HG02642 (cell line): ENCODE results near the gene PRRC1.

ENCODE experiments used
- ATAC-seq: cut with Tn5 transposase; IDR thresholded peaks from one replicate; pipeline ENCODE4 v1.9.1; 2021; ENCODE audit warnings: mild to moderate bottlenecking; ENCODE audit not compliant: unreplicated experiment, poor library complexity

The PRRC1 gene

DNA sequence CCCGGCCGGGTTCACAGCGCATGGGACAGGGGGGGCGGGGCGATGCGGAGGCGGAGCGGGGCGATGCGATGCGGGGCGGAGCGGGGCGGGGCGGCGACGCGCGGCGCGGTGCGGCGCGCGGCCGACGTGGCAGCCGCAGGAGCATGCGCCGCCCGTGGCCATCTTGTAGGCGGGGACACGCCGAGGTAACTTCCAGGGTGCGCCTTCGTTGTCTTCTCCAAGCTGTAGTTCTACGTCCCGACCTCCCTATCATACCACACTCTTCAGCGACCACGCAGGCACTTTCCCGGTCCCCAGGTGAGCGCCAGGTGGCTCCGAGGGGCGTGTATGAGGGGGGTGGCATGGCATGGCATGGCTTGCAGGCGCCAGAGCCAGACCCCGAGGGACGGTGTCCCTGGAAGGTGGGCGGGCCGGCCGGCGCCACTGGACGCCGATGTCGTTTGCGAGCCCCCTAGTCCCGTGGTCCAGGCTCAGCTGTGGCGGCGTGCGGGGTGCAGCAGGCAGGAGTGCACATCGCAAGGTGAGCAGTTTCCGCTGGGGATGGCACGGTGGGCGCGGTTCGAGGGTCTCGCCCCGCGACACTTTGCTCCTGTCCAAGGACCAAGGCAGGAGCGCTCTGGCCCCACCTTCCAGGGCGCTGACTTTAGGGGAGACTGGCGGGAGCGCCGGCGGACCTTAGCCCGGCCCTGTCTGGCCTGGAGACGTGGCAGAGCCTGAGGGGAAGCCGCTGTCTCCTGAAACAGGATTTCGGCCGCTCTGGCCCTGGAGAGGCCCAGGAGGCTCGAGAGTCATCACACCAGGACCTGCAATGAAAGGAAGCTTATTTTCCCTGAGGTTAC, at the start of gene PRRC1:
Gene PRRC1, plus strand, starts transcription at position 161 of the 839 bp plus-strand sequence. CDS start 5,840 bp downstream, outside the sequence.
- ATAC-seq = peak; percentile 92

DNA sequence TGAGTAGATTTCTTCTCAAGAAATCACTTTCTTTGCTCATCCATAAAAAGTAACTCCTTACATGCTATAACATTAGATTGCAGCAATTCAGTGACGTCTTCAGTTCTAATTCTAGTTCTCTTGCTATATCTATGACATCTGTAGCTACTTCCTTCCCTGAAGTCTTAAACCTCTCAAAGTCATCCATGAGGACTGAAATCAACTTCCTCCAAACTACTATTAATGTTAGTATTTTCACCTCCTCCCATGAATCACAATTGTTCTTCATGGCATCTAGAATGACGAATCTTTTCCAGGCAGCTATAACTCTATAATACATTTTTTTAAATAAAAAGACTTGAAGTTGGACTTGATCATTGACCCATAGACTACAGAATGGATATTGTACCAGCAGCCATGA, 46.2 kb upstream of the PRRC1 start:
- no peak for ATAC-seq

DNA sequence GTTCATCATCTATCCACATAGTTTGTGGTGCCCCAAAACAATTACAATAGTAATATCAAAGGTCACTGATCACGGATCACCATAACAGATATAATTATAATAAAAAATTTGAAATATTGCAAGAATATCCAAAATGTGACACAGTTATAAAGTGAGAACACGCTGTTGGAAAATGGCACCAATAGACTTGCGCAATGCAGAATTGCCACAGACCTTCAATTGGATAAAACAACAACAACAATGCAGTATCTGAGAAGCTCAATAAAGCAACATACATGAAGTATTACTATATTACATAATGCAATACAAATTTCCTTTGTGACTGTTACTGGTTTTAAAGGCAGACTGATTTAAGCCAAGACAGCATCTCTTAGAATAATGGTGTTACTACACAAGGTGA, 44.7 kb upstream of the PRRC1 start:
- ATAC-seq = no peak

DNA sequence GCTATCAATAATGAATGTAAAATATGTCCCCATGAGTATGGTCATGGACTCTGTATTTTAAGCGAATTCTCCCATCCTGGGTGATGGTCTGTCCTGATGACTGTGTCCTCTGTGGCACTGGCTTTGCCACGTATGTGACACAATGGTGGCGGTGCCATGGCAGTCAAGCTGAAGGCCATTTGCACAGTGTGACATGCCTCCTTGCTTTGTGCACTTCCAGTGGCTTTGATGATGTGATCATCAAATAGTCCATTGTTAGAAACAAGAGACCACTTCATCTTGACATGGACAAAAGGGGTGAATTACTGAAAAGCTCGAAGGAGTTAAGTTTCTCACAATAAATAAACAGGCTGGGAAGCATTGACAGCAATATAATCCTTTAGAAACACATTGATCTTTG, 31.0 kb upstream of the PRRC1 start:
- no peak for ATAC-seq

DNA sequence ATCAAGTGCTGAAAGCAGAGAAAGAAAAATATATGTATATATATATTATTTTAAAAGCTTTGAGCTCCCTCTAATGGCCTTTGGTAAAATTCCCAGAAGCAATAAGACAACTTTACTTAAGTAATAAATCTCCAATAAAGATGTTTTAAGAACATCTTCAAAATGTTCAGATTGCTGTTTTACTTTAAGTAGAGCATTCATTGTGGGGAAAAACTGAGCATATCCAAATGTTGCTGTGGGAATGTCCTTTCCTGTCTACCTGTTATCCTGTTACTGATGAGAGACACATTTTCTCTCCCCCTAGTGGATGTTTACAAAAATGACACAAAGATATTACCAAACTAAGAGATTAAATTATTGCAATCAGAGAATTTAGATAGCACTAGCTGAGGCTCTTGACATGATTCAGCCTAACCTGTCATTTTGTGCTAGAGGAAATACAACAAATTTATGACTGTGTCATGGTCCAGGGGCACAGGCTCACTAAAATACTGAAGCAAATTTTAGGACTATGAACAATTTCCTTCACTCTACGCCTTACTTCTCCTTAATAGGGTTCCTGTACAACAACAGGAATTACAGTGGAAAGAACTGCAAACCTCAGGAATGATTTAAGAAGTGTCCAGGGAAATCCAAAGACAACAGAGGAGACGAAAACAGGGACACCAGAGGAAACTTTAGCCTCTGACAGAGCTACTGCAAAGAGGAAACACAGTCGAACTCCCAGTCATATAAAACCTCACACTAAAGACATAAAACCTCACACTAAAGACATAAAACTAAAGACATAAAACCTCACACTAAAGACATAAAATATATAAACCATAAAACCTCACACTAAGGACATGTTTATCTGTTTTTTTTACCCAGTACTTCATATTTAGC, 24.3 kb upstream of the PRRC1 start:
- peak; percentile 74 for ATAC-seq

DNA sequence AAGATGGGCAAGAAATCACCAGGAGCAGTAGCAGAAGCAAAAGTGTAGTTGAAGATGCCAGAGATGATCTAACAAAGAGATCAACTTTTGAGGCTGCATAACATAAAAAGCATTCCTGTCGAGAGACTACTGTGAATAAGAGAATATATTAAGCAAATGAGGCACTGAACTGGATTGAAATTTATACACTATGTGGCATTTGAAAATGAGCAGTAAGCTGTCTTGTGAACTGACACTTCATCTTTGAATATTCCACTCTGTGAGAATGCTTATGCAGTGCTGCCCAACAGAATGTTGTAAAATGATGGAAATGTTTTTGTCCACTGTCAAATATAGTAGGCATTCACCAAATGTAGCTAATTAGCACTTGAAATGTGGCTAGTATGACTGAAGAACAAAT, 18.9 kb upstream of the PRRC1 start:
- no peak for ATAC-seq

DNA sequence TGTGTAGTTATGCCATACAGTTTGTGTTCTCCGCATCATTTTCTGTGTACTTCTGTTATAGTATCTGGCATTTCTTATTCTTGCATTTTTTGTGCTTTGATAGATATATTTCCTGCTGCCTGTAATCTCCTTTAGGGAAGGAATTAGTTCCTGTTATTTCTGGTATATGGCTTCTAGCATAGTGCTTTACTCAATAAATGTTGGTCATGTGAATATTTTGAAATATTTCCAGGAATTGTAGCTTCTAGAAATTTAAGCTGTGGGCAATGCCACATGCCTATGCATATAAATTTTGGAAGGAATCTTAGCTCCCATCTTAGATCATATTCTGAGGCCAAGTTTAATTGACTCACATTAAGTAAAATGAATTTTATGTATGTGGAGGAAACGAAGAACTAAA, 11.5 kb upstream of the PRRC1 start:
- ATAC-seq = no peak

DNA sequence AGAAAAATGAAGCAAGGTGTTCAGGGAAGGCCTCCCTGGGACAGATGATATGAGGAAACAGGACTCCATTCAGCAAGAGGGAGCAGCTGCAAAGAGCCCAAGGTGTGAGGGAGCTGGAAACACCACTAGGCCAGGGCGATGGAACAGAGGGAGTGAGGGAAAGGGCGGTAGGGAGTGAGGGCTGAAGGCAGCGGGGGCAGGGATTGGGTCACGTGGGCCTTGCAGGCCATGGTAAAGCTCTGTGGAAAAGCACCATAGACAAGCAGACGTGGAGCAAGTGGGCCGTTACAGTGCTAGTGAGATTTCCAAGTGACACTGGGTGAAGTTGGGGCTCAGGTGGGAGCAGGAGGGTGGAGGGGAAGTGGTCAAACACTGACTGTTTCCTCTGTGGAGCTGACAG, 10.8 kb upstream of the PRRC1 start:
- no peak for ATAC-seq

DNA sequence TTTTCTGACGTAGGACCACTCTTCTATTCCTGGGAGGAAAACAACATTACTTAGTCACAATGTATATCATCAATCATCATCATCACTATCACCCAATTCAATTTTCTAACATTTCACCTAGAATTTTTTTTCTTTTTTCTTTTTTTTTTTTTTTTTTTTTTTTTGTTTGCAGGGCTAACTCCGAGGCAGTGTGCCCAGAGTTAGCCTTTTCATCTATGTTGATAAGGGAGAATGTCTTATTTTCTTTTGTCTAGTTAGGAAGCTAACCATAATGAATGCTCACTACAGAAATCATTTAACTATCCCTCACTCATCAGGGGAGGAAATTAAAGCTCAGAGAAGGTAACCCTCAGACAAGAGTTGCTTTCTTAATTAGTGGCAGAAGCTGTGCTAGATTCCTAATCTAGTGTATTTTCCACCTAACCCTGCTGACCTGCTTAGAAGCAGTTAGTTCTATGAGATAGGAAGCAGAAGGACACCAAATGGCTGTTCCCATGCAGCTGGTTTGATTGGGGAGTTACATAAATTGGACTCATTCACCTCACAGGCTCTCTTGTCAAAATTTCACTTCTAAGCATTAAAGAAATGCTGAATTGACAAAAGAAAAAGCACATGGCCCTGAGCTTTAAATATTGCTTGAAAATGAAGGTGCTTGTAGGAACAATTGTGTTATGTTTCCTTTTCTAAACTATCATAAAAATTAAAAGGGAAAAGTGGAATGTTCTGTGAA, 8.6 kb upstream of the PRRC1 start:
- no peak for ATAC-seq

DNA sequence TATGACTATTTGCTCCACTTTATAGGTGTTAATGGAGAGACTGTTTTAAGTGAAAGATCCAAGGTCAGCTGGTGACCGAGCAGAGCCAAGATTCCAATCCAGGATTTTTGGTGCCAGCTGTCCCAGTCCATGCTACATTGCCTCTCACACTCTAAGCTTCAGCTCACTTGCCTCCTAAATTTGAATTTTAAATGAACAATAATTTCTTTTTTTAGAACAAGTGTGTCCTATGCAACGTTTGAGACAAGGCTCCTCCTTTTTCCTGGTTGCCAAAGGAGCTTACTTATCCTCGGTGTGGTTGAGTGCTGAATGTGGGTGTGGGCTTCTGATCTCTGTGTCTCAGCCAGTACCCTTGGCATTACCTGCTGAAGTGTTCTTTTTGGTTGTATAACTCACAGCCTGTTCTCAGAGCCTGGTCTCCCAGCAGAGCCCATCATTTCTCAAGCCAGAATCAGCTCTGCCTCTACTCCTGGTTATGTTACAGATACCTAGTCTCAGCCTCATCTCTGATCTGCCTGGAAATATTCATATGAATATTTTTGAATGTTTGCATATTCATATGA, 4.0 kb upstream of the PRRC1 start:
- ATAC-seq = no peak

DNA sequence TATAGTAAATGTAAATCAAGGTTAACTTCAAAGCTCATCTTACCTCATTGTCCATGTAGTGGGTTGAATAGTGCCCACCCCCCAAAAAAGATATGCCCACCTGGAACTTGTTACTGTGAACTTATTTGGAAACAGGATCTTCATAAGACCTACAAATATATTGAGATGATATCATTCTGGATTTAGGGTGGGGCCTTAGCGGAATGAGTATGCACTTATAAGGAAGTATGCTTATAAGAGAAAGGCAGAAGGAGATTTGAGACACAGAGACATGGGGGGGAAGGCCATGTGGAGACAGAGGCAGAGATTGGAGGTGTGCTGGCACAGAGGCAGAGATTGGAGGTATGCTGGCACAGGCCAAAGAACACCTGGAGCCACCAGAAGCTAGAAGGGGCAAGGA, 2.6 kb upstream of the PRRC1 start:
- ATAC-seq = no peak

DNA sequence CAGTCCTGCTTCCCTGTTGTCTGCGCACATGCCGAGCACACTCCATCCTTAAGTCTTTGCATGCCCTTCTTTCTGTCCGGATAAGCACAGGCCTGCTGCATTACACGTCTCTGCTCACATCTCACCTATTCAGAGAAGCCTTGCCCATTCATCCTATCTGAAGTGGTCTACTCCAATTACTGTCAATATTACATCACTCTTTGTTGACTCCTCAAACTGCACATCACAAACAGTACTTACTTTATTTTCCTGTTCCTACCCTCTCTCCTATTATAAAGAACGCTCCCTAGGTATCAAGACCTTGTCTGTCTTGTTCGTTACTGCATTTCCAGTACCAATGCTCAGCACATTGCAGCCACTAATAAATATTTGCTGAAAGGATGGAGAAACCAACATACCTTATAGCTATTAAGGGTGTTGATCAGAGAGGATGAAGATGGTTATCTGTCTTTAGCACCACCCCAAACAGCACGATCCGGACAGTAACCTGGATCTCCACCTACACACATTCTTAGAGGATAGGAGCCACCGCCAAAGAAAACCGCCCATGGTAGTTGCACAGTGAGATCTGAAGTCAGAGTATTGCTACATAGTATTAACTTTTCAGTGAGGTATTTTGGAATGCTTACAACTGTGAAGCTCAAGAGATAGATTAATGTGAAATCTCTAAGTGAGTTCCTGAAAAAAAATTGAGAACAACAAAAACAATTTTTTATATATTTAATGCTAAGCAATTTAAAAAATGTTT, 1.6 kb upstream of the PRRC1 start:
- no peak for ATAC-seq

DNA sequence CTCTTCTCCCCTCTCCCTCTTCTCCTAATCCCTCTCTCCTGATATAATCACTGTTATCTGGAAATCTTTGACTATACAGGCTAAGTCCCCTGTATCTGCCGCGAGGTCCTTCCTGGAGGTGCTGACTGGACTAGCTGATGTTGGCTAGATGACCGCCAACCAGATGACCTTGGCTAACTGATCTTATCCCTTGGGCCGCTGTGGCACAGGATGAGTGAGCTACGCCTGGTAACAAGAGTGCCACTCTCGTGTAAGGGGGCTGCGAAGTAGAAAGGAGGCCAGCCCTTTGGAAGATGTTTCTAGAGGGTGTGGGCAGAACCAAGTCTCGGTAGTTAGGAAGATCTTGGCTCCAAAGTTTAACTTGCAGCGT, 345 bp upstream of the PRRC1 start:
- ATAC-seq = peak; percentile 40

DNA sequence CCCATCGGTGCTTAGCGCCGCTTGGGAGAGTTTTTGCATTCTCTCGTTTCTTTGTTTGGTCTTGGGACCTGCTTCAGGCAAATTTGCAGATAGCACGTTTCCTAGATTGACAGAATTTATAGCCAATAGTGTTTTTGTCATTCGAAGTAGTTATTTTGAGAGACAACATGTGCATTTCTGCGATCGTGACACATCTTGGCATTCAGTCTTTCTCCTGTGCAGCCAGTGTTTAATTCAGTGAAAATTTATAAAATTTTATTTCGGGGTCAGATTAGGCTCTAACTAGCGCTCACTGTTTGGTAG, 830 bp downstream of the PRRC1 start:
- no peak for ATAC-seq

DNA sequence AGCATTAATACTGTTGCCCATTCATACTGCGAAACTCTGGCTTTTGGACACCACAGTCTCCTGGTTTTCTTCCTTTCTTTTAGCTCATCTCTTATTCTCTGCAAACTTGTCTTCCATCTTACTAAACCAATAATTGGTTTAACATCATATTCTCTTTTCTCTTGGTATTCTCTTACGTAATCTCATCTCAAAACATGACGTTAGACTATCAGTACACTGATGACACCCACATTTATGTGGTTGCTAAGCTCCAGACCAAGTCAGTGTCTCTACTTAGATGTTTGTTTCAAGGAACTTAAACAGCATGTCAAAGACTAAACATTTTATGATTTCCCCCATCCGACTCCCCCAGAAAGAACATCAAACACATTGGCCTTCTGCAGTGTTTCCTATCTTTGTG, 2.1 kb downstream of the PRRC1 start:
- ATAC-seq = no peak

DNA sequence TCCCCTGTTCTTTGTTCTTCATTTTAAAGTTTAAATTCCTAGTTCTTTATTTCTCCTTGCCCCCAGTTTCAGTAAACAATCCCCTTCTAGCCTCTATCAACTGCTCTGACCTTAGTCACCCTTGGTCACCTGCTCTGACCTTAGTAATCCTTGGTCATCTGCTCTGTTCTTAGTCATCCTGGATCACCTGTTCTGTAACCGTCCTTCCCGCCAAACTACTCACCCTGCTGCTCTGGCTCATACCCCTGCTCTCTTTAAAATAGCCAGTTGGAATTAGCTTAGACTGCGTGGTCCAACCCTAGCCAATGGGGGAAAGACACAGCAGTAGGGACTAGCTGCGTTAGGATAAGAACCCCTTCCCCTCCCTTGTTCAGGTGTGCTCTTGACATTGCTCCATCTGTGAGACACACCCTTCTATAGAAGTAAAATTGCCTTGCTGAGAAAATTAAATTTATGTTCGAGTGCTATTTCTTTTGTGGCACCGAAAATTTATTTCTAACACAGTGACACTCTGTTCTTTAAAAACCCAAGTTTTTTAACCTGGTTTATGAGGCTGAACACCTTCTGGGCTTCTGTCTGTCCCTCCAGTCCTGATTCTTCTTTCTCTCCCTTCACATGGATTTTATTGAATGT, 3.8 kb downstream of the PRRC1 start:
- no peak for ATAC-seq

DNA sequence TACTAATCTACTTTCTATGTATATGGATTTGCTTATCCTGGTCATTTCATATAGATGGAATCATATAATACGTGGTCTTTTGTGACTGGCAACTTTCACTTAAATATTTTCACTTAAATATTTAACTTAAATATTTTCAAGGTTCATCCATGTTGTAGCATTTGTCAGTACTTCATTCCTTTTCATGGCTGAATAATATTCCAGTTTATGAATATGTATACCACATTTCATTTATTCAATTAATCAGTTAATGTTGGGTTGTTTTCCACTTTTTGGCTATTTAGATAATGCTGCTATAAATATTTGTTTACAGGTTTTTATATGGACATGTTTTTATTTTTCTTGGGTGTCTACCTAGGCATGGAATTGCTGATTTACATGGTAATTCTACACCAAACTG, 7.7 kb downstream of the PRRC1 start:
- no peak for ATAC-seq

DNA sequence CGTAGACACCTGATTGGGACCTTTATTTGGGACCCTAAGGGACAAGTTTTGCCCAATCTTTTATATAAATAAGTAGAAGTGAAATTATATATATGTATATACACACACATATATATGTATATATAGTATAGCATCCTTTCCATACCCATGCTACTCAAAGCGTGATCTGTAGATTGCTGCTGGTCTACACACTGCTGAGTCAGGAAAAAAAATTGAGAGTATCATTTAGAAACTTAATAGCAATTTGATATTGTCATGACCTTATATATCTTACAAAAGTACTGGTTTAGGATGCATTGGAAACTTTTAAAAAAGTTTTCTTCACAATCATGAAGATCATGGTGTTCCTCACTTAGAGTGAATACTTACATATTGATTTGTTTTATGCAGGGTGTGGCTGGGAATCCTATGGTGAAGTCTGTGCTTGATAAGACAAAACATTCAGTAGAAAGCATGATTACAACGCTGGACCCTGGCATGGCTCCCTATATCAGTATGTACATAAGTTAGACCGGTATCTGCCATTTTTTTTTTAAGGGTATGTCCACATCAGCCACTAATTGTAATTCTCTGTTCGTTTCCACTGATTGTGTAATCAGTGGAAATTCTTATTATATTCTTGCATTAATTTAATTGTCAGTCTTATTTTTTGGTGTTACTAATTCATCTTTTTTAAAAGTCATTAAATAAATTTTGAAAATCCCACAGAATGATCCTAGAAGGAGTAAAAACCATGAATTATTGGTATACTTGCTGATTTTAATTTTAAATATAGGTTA, 12.7 kb downstream of the PRRC1 start:
- no peak for ATAC-seq

DNA sequence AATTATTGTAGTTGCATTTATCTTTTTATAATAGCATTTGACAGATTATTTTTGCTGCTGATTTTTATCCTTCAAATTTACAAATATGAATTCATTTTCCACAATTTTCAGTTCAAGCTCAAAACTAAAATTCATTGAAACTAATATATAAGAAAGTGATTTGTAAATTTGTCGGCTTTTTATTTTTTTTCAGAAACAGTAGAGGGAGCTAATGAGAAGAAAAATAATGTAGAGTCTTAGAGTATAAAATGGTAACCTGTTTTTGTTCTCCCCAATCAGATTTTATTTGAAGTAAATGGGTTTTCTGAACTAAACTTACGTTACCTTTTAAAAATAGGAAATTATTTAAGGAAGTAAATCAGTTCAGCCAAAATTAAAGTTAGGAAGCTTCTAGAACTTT, 19.2 kb downstream of the PRRC1 start:
- no peak for ATAC-seq
